ENCODE measurements around the gene CROCC2.

- TF ChIP-seq CTCF (IDR thresholded peaks at IDR 0.05) (no peak), YY1 (IDR thresholded peaks at IDR 0.05; ENCODE audit: low read depth) (no peak), NRF1 (IDR thresholded peaks at IDR 0.05; ENCODE audit: low read depth, low read length) (no peak), SMC3 (IDR thresholded peaks at IDR 0.05; ENCODE audit: low read depth, low read length) (no peak), FOXJ3 (CRISPR knock-in tag; IDR thresholded peaks at IDR 0.05) (no peak)
Measured at GRCh38 chr2:240858321-240858720, 47.8 kb upstream of the CROCC2 start.
